ENCODE data around the gene IL18.

IL18 gene

DNA sequence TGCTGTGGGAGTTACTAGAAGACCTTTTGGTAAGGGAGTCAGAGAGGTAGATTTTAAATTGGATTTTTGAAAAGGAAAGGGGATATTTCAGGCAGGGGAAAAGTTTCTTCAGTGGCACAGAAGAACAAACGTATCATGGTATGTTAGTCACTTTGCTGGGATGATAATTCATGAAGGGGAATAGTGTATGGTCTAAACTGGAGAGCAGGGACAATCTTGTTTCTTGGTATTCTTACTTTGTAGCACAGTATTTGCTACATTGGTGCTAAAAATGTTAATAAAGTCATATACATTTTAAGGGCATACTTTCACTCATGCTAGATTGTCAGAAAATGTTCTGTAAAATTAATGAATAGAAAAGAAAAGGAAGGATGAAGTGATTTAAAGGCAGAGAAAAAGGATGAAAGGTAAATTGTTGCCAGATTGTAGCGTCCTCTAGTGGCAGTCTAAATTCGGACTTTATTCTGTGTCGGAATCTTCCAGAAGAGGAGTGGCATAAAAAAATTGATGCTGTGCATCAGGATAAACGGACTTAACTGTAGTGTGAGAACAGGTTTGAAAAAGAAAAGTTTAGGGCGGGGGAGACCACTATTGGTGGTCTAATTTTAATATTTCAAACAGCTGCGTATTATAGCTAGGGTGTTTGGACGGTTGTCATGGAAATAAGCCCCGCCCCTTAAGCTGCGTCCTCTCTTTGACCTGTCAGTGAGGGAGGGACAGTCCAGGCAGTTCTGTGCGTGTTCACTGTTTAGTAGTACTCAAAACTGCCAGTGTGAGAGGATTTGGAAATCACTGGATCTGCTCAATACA, 11.1 kb upstream of the IL18 start, which contains the start of gene BCO2:
BCO2 (plus strand) TSS at position 724 of the 810 bp plus-strand sequence. CDS start 90 bp downstream, outside the sequence.
- peak within 1 kb of the TSS; percentile 43 for H3K4me3 ChIP-seq (ENCODE audit: low read depth, low read length)
- TF ChIP-seq, protein P1, sequence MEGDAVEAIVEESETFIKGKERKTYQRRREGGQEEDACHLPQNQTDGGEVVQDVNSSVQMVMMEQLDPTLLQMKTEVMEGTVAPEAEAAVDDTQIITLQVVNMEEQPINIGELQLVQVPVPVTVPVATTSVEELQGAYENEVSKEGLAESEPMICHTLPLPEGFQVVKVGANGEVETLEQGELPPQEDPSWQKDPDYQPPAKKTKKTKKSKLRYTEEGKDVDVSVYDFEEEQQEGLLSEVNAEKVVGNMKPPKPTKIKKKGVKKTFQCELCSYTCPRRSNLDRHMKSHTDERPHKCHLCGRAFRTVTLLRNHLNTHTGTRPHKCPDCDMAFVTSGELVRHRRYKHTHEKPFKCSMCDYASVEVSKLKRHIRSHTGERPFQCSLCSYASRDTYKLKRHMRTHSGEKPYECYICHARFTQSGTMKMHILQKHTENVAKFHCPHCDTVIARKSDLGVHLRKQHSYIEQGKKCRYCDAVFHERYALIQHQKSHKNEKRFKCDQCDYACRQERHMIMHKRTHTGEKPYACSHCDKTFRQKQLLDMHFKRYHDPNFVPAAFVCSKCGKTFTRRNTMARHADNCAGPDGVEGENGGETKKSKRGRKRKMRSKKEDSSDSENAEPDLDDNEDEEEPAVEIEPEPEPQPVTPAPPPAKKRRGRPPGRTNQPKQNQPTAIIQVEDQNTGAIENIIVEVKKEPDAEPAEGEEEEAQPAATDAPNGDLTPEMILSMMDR (IDR thresholded peaks at IDR 0.05; ENCODE audit: low read depth, low read length) = peak; percentile 87
- peak; percentile 76 for DNase-seq (ENCODE audit: low read depth, low spot score)
- in situ Hi-C loops (cut with HindIII; ENCODE audit: low sequenced_read_pairs) = no loop called here

DNA sequence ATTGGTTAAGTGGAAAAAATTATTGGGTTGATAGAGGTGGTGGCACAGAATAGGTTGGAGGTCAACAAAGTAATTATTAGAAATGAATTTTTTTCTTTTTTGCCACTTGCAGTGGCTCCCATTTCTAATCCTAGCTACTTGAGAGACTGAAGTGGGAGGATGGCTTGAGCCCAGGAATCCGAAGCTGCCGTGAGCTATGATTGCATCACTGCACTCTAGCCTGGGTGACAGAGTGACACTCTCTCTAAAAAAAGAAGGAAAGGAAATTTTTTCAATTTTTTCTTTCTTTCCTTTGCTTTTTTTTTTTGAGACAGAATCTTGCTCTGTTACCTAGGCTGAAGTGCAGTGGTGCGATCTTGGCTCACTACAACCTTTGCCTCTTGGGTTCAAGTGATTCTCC, 9.3 kb upstream of the IL18 start:
- DNase-seq (ENCODE audit: low read depth, low spot score) = no peak
- TF ChIP-seq, protein P1 (IDR thresholded peaks at IDR 0.05; ENCODE audit: low read depth, low read length) = no peak
- in situ Hi-C loops (cut with HindIII; ENCODE audit: low sequenced_read_pairs) = no loop called here
- H3K4me3 ChIP-seq (ENCODE audit: low read depth, low read length) = no peak overlapping the region

DNA sequence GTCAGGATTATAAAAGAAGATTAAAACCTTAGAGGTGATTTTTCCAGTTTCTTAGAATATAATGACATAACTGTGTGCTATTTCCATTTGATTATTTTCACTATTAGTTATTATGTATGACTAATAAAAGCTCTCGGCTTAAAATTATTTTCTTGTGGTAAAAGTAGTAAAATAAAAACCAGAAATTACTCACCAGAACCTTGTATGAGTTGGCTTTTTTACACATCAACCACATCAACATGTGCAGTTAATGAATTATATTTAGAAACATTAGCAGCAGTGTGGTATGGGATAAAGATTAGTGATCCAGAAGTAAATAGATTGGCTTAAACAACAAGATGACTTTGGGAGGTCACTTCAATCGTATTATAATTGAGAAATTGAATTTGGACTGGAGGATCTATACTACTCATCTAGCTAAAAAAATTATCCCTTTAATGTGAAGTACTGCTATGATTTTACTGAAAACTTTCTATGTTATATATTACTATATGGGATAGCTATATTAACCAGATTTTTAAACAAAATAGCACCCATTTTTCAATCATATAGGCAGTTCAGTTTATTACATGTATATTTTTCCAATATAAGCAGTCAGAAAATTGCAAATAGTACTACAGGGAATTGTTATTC, 8.6 kb upstream of the IL18 start:
- DNase-seq (ENCODE audit: low read depth, low spot score) = peak; percentile 35
- TF ChIP-seq, protein P1 (IDR thresholded peaks at IDR 0.05; ENCODE audit: low read depth, low read length) = no peak
- in situ Hi-C loops (cut with HindIII; ENCODE audit: low sequenced_read_pairs) = no loop called here
- no peak overlapping the region for H3K4me3 ChIP-seq (ENCODE audit: low read depth, low read length)

DNA sequence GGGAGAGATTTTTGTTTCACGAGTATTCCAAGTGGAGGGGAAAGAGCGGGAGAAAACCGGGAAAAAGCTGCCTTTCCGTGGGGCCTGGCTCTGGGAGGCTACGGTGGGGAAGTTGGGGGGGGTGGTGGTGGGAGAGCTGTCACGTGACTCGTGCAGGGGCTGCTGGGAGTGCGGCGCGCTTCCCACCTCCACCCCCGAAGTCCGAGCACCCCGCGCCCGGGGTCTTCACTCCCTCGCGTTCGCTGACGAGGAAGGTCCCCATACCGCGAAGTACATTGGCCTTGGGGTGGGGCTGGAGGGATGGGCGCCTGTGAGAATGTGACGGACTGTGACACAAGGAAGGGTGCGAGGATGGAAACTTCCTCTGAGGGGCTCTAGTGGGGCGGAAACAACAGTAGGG, 3.3 kb upstream of the IL18 start, which contains the start of gene TEX12:
TEX12 (plus strand) TSS at position 228 of the 400 bp plus-strand sequence. CDS start 1,897 bp downstream, outside the sequence.
- in situ Hi-C loops (cut with HindIII; ENCODE audit: low sequenced_read_pairs) = no loop called here
- TF ChIP-seq, protein P1 (IDR thresholded peaks at IDR 0.05; ENCODE audit: low read depth, low read length) = no peak
- no peak for DNase-seq (ENCODE audit: low read depth, low spot score)
- no peak within 1 kb of the TSS for H3K4me3 ChIP-seq (ENCODE audit: low read depth, low read length)

DNA sequence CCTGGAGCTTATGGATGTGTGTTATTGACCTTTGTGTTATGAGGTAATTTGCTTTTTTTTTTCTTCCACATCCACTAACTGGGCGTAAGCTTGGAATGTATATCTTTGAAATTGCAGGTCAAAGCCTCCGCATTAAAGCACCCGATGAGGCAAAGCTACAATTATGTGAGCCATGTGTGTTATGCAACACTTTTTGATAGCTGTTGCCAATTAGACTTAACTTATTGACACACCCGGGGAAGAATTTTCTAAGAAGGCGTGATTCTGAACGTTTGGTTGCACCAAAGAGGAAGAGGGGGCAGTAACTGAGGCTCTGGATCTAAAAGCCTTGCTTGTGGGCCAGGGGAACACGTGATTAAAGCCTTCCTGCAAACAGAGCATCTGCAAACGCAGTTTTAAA, 2.7 kb upstream of the IL18 start:
- DNase-seq (ENCODE audit: low read depth, low spot score) = no peak
- TF ChIP-seq, protein P1 (IDR thresholded peaks at IDR 0.05; ENCODE audit: low read depth, low read length) = no peak
- in situ Hi-C loops (cut with HindIII; ENCODE audit: low sequenced_read_pairs) = no loop called here

DNA sequence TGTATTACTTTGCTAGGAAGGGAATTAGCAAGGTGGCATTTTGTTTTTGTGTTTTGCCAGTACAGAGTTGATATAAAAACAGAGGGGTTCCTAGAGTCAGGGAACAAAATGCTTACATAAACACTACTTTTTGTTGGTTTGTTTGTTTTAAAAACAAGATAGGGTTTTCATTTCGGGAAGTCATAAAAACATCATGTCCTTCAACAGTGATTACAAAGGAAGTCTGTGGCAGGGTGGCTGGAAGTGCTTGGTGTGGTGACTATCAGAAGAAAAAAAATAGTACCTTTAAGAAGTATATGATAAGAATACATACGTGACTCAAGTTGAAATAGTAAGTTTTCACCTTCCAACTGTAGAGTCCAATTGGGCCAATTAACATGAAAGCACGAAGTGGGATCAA, 1.2 kb upstream of the IL18 start:
- DNase-seq (ENCODE audit: low read depth, low spot score) = no peak
- in situ Hi-C loops (cut with HindIII; ENCODE audit: low sequenced_read_pairs) = no loop called here
- H3K4me3 ChIP-seq (ENCODE audit: low read depth, low read length) = no peak overlapping the region
- TF ChIP-seq, protein P1 (IDR thresholded peaks at IDR 0.05; ENCODE audit: low read depth, low read length) = no peak

More for the DNA sequence above, 2.7 kb upstream of the IL18 start:
- H3K4me3 ChIP-seq (ENCODE audit: low read depth, low read length) = no peak overlapping the region

Data from astrocyte of the spinal cord (primary cell).